Measurements from ENCODE around the gene C22orf39. TPM values are rescaled to one million over a fixed set of nuclear protein-coding genes. Genes with fewer than 3 reads are reported as not detected.

C22orf39 gene
- polyA plus RNA-seq, 2 of the 4 experiments (the other 2 are of a cell fraction) = 19.4 to 19.5 TPM

GRCh38 chr22:19406846-19407245, 40.7 kb downstream of the C22orf39 start:
- POLR2A ChIA-PET = no interaction called here
- no peak for TF ChIP-seq CHD2 (IDR thresholded peaks at IDR 0.05; ENCODE audit: low read length, partially characterized antibody)
- no peak for TF ChIP-seq MAX (IDR thresholded peaks at IDR 0.05)
- TF ChIP-seq FOSL2 (IDR thresholded peaks at IDR 0.05) = no peak
- no peak for TF ChIP-seq FOSL2 (CRISPR knock-in tag; IDR thresholded peaks at IDR 0.05)
- TF ChIP-seq RCOR1 (IDR thresholded peaks at IDR 0.05; ENCODE audit: low read depth, low read length) = no peak
- no peak for TF ChIP-seq MYC (IDR thresholded peaks at IDR 0.05; ENCODE audit: borderline replicate concordance, low read length)
- no peak for TF ChIP-seq MAFK (IDR thresholded peaks at IDR 0.05; ENCODE audit: partially characterized antibody)
- TF ChIP-seq CBX8 (IDR thresholded peaks at IDR 0.05) = no peak
- ATAC-seq = no peak
- CTCF ChIA-PET = no interaction called here
- FAIRE-seq = no peak
- H3K27ac ChIP-seq = no peak overlapping the region
- no peaks in the 10 kb centered on the region for H3K4me1 ChIP-seq
- DNase-seq (ENCODE audit: low read depth in 1 of 2, low spot score in 1 of 2) = no peak
- 79% methylated on average over 4 of the region's 4 CpGs for WGBS (ENCODE audit: missing lambda C conversion rate)
- no peak overlapping the region for H3K4me2 ChIP-seq
- no peaks in the 10 kb centered on the region for H3K9me3 ChIP-seq
- no peak overlapping the region for H3K4me3 ChIP-seq

GRCh38 chr22:19406281-19406811, 41.2 kb downstream of the C22orf39 start:
- WGBS (ENCODE audit: missing lambda C conversion rate) = 80% methylated on average over 3 of the region's 3 CpGs
- POLR2A ChIA-PET = no interaction called here
- H3K9me3 ChIP-seq = no peaks in the 10 kb centered on the region
- H3K4me1 ChIP-seq = no peaks in the 10 kb centered on the region
- no peak overlapping the region for H3K27ac ChIP-seq
- ATAC-seq = no peak
- no peak overlapping the region for H3K4me3 ChIP-seq
- no peak for TF ChIP-seq FOSL2 (IDR thresholded peaks at IDR 0.05)
- no peak for TF ChIP-seq FOSL2 (CRISPR knock-in tag; IDR thresholded peaks at IDR 0.05)
- TF ChIP-seq EHF (CRISPR knock-in tag; IDR thresholded peaks at IDR 0.05) = no peak
- TF ChIP-seq BCL3 (IDR thresholded peaks at IDR 0.05) = no peak
- no peak for TF ChIP-seq TFCP2L1 (CRISPR knock-in tag; IDR thresholded peaks at IDR 0.05)
- no peak for FAIRE-seq
- DNase-seq (ENCODE audit: low read depth in 1 of 2, low spot score in 1 of 2) = no peak
- H3K4me2 ChIP-seq = no peak overlapping the region
- CTCF ChIA-PET = interaction anchor here (0.9 kb wide), 1 partner anchor 224 kb away, joined by 3 read pairs; no protein-coding TSS in a partner anchor

GRCh38 chr22:19405652-19406051, 41.9 kb downstream of the C22orf39 start:
- TF ChIP-seq SMC3 (IDR thresholded peaks at IDR 0.05) (no peak), KDM5A (IDR thresholded peaks at IDR 0.05) (no peak), CHD2 (IDR thresholded peaks at IDR 0.05; ENCODE audit: low read length, partially characterized antibody) (no peak), MAFK (IDR thresholded peaks at IDR 0.05; ENCODE audit: partially characterized antibody) (no peak)
- no peak for DNase-seq (ENCODE audit: low read depth in 1 of 2, low spot score in 1 of 2)
- Histone ChIP-seq H3K9me3 (no peaks in the 10 kb centered on the region), H3K4me2 (no peak overlapping the region), H3K4me1 (no peaks in the 10 kb centered on the region), H3K27ac (no peak overlapping the region), H3K4me3 (no peak overlapping the region)
- FAIRE-seq = no peak
- no peak for ATAC-seq
- 91% methylated on average over 4 of the region's 8 CpGs for WGBS (ENCODE audit: missing lambda C conversion rate)
- CTCF ChIA-PET = interaction anchor here (0.9 kb wide), 1 partner anchor 224 kb away, joined by 3 read pairs; no protein-coding TSS in a partner anchor
- POLR2A ChIA-PET = no interaction called here

DNA sequence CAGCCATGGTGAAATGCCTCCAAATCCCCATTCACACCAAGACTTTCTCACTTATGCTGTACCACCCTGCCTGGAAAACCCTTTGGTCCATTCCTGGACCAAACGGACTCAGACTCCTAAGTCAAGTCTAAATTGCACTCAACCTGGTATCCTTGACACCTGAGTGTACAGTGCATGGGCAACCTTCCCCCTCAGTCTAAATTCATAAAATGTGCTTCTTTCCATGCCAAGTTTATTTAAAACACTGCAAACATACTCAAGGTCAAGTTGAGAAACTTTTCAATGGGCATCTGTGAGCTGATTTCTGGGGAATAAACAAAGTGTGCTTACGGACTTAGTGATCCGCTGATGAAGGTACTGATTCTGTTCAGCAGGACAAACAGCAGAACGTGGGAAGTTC, 42.4 kb downstream of the C22orf39 start:
- Histone ChIP-seq H3K4me3 (no peak overlapping the region), H3K4me2 (no peak overlapping the region), H3K4me1 (no peaks in the 10 kb centered on the region), H3K9me3 (no peaks in the 10 kb centered on the region), H3K27ac (no peak overlapping the region)
- no peak for DNase-seq (ENCODE audit: low read depth in 1 of 2, low spot score in 1 of 2)
- CTCF ChIA-PET = interaction anchor here (0.9 kb wide), 1 partner anchor 225 kb away, joined by 3 read pairs; no protein-coding TSS in a partner anchor
- TF ChIP-seq KDM1A (IDR thresholded peaks at IDR 0.05; ENCODE audit: low read depth) (no peak), E2F6 (IDR thresholded peaks at IDR 0.05; ENCODE audit: borderline replicate concordance, low read depth) (no peak)
- FAIRE-seq = no peak
- ATAC-seq = no peak
- POLR2A ChIA-PET = no interaction called here
- whole genome bisulfite sequencing (ENCODE audit: missing lambda C conversion rate) = 92% methylated on average over 4 of the region's 4 CpGs

DNA sequence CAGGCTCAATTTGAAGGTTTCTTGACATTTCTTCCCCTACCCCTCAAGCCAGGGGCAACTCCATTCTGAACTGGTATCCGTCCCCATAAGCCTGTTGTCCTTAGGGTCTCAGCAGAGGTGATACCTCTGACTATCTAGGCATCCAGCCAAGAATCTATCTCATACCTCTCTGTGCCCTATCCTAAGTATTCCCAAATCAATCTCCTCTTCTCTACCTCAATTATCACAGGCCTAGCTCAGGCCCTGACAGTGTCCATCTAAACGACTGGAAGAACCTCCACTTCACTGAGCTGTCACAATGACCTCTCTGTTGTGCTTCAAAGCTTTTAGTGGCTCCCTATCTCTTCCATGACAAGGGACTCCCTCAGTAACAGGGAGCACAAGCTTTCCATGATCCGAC, 42.8 kb downstream of the C22orf39 start:
- Histone ChIP-seq H3K27ac (no peak overlapping the region), H3K4me2 (no peak overlapping the region), H3K9me3 (no peaks in the 10 kb centered on the region), H3K4me1 (no peaks in the 10 kb centered on the region), H3K4me3 (no peak overlapping the region)
- DNase-seq (ENCODE audit: low read depth in 1 of 2, low spot score in 1 of 2) = no peak
- no peak for FAIRE-seq
- ChIA-PET POLR2A (no interaction called here), CTCF (interaction anchor here (0.6 to 0.7 kb wide), 2 partner anchors 224 to 1798 kb away, joined by 3 read pairs; no protein-coding TSS in a partner anchor)
- TF ChIP-seq BCL3 (IDR thresholded peaks at IDR 0.05) (no peak), MYC (IDR thresholded peaks at IDR 0.05; ENCODE audit: borderline replicate concordance, low read length) (no peak), POLR2A (IDR thresholded peaks at IDR 0.05; ENCODE audit: low read length) (no peak), KDM1A (IDR thresholded peaks at IDR 0.05; ENCODE audit: low read depth) (no peak)
- TF ChIP-seq, protein P1, sequence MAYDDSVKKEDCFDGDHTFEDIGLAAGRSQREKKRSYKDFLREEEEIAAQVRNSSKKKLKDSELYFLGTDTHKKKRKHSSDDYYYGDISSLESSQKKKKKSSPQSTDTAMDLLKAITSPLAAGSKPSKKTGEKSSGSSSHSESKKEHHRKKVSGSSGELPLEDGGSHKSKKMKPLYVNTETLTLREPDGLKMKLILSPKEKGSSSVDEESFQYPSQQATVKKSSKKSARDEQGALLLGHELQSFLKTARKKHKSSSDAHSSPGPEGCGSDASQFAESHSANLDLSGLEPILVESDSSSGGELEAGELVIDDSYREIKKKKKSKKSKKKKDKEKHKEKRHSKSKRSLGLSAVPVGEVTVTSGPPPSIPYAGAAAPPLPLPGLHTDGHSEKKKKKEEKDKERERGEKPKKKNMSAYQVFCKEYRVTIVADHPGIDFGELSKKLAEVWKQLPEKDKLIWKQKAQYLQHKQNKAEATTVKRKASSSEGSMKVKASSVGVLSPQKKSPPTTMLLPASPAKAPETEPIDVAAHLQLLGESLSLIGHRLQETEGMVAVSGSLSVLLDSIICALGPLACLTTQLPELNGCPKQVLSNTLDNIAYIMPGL (CRISPR knock-in tag; IDR thresholded peaks at IDR 0.05; ENCODE audit: borderline replicate concordance) = no peak
- WGBS (ENCODE audit: missing lambda C conversion rate) = 100% methylated on average over 2 of the region's 3 CpGs
- no peak for ATAC-seq
